ENCODE data around the gene SELENOK.
A peak's percentile ranks its signal among the peaks of the same experiment; 100 is the strongest.

SELENOK gene

DNA sequence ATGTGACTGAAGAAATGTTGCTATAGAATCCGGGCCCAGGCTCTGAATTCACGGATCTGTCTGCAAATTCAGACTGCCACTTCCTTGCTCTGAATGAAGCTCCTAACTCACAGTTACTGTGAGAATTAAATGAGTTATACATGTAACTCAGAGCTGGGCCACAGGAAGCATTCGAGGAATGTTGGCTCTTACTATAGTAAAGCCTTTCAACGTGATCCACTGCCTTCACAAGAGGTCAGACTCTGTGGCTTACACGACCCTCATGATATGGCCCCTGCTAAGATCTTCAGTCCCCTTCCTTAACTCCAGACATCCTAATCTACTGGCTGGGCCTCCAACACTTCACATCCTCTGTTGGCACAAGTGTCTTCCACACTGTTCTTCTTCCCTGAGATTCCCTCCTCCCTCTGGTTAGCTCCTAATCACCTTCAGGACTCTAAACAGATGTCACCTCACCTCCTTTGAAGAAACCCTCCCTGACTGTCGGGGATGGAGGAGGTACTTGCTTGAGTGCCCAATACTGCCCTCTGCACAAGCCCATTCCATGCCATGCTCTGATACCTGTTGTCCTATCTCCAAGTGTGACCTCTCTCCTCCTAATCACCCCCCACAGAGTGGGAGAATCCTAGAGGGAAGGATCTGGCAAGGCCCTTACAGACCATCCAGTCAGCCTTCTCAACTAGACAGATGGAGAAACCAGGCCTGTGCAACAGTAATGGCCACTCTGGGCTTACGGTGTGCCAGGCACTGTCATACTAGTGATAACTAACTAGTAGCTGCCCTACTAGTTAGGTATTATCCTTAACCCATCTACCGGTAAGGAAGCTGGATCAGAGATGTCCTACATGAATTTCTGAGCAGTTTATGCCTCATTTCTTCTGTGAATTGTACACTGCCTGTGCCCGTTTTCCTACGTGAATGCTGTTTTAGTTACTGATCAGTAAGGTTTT, 11.0 kb downstream of the SELENOK start:
- peak overlapping the region; percentile 84 for H3K4me3 ChIP-seq
- DNase-seq (ENCODE audit: low read depth, low spot score), result no peak
- peaks cover 21% of the 10 kb centered on the region for H3K36me3 ChIP-seq (ENCODE audit: insufficient read depth, low read length)
- peak overlapping the region; percentile 85 for H3K9ac ChIP-seq (ENCODE audit: insufficient read length)
- no peak for TF ChIP-seq FOXP2 (optimal IDR thresholded peaks at IDR 0.05; ENCODE audit: control extremely low read depth, extremely low read length, insufficient read depth)
- TF ChIP-seq POLR2AphosphoS5 (IDR thresholded peaks at IDR 0.05; ENCODE audit: borderline replicate concordance, low read depth, low read length), result no peak
- TF ChIP-seq EZH2 (IDR thresholded peaks at IDR 0.05), result no peak
- no peak overlapping the region for H3K27ac ChIP-seq
- H3K9me3 ChIP-seq (ENCODE audit: low read depth, low read length), result no peaks in the 10 kb centered on the region

DNA sequence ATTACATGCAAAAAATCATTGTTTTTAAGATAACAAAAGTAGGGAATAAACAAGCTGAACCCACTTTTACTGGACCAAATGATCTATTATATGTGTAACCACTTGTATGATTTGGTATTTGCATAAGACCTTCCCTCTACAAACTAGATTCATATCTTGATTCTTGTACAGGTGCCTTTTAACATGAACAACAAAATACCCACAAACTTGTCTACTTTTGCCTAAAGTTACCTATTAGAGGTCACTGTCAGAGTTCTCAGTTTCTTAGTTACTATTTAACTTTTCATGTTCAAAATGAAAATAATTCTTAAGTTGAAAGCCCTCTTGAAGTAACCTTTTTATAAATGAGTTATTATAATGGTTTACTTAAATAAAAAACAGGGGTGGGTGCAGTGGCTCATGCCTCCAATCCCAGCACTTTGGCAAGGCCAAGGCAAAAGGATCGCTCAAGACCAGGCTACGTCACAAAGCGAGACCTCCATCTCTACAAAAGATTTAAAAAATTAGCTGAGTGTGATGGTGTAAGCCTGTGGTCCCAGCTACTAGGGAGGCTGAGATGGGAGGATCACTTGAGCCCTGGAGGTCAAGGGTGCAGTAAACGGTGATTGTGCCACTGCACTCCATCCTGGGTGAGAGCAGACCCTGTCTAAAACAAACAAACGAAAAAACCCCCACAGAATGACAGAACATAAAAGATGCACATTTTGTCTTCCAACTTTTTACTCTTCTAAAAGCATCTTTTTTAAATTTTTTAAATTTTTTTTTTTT, 25.7 kb downstream of the SELENOK start:
- no peak for TF ChIP-seq FOXP2 (optimal IDR thresholded peaks at IDR 0.05; ENCODE audit: control extremely low read depth, extremely low read length, insufficient read depth)
- no peak for TF ChIP-seq EZH2 (IDR thresholded peaks at IDR 0.05)
- TF ChIP-seq POLR2AphosphoS5 (IDR thresholded peaks at IDR 0.05; ENCODE audit: borderline replicate concordance, low read depth, low read length), result no peak
- DNase-seq (ENCODE audit: low read depth, low spot score), result no peak
- Histone ChIP-seq H3K9me3 (ENCODE audit: low read depth, low read length) (no peaks in the 10 kb centered on the region), H3K27ac (no peak overlapping the region), H3K9ac (ENCODE audit: insufficient read length) (no peak overlapping the region), H3K36me3 (ENCODE audit: insufficient read depth, low read length) (peaks cover 6% of the 10 kb centered on the region; the same call in 1 of the 2 replicates), H3K4me3 (no peak overlapping the region)

DNA sequence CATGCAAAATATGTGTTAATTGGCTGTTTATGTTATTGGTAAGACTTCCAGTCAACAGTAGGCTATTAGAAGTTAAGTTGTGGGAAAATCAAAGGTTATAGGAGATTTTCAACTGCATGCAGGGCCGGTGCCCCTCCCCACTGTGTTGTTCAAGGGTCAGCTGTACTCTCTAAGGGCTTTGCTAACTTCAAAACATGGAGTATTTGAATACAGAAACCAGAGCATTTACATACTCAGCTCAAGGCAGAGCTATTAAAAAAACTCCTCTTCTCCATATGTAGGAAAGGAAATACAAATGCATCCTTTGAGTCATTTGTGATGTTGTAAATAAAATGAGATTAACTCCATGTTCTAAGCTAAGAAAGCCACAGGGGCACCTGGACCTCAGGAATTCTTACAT, 28.5 kb downstream of the SELENOK start:
- DNase-seq (ENCODE audit: low read depth, low spot score), result no peak
- no peak overlapping the region for H3K27ac ChIP-seq
- H3K4me3 ChIP-seq, result no peak overlapping the region
- TF ChIP-seq POLR2AphosphoS5 (IDR thresholded peaks at IDR 0.05; ENCODE audit: borderline replicate concordance, low read depth, low read length) (no peak), EZH2 (IDR thresholded peaks at IDR 0.05) (no peak), FOXP2 (optimal IDR thresholded peaks at IDR 0.05; ENCODE audit: control extremely low read depth, extremely low read length, insufficient read depth) (no peak)
- no peaks in the 10 kb centered on the region; the same call in 1 of the 2 replicates for H3K36me3 ChIP-seq (ENCODE audit: insufficient read depth, low read length)
- H3K9ac ChIP-seq (ENCODE audit: insufficient read length), result no peak overlapping the region
- H3K9me3 ChIP-seq (ENCODE audit: low read depth, low read length), result no peaks in the 10 kb centered on the region

DNA sequence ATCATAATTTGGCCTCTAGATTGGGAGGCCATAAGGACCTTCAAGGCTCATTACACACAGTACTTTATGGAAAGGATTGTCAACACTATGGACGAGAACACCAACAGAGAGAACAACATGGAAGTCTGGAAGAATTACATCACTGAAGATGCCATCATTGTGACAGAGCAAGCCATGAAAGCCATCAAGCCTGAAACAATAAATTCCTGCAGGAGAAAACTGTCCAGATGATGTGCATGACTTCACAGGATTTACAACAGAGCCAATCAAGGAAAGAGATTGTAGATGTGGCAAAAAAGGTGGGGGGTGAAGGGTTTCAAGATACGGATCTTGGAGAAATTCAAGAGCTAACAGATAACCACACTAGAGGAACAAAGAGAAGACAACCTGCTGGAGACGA, 29.4 kb downstream of the SELENOK start:
- no peak for DNase-seq (ENCODE audit: low read depth, low spot score)
- no peaks in the 10 kb centered on the region for H3K9me3 ChIP-seq (ENCODE audit: low read depth, low read length)
- no peak for TF ChIP-seq POLR2AphosphoS5 (IDR thresholded peaks at IDR 0.05; ENCODE audit: borderline replicate concordance, low read depth, low read length)
- TF ChIP-seq FOXP2 (optimal IDR thresholded peaks at IDR 0.05; ENCODE audit: control extremely low read depth, extremely low read length, insufficient read depth), result no peak
- no peak for TF ChIP-seq EZH2 (IDR thresholded peaks at IDR 0.05)
- no peaks in the 10 kb centered on the region; the same call in 1 of the 2 replicates for H3K36me3 ChIP-seq (ENCODE audit: insufficient read depth, low read length)
- no peak overlapping the region for H3K27ac ChIP-seq
- H3K9ac ChIP-seq (ENCODE audit: insufficient read length), result no peak overlapping the region
- H3K4me3 ChIP-seq, result no peak overlapping the region

DNA sequence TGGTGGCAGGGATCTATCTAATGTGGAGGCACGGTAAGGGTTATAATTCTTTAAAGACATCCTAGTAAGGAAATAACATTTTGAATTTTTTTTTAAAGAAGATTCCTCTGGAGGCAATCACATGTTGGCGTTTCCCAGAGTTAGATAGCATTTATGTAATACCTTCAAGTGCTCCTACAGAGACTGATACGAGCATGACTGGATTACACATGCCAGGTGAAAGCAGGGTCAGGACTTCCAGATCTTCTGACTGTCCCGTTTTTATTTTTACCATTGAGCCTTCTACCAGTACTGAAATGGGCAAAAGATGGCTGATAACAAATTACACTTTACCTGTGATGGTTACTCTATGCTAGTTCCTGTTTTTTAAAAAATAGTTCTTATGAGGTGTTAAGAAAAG, 31.5 kb downstream of the SELENOK start:
- Histone ChIP-seq H3K9me3 (ENCODE audit: low read depth, low read length) (no peaks in the 10 kb centered on the region), H3K4me3 (no peak overlapping the region), H3K36me3 (ENCODE audit: insufficient read depth, low read length) (no peaks in the 10 kb centered on the region; the same call in 1 of the 2 replicates), H3K9ac (ENCODE audit: insufficient read length) (no peak overlapping the region), H3K27ac (no peak overlapping the region)
- no peak for DNase-seq (ENCODE audit: low read depth, low spot score)
- no peak for TF ChIP-seq EZH2 (IDR thresholded peaks at IDR 0.05)
- no peak for TF ChIP-seq FOXP2 (optimal IDR thresholded peaks at IDR 0.05; ENCODE audit: control extremely low read depth, extremely low read length, insufficient read depth)
- TF ChIP-seq POLR2AphosphoS5 (IDR thresholded peaks at IDR 0.05; ENCODE audit: borderline replicate concordance, low read depth, low read length), result no peak

DNA sequence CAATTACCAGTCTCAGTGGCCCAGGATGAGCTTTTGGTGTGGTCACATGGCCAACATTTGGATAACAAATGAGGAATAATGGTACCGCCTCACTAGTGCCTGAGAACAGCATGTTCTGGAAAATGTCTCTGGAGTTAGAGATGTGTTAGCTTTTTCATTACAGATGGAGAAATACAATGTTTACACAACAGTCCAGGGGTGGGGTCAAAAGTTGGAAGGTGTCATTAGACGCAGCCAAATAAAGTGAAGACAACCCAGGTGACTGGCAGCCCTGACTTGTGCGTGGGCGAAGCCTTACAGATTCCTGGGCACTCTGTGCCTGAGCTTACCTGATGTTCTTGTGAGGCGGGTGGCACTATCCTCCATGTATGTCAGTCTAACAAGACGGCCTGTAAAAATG, 32.5 kb downstream of the SELENOK start:
- Histone ChIP-seq H3K4me3 (no peak overlapping the region), H3K9ac (ENCODE audit: insufficient read length) (no peak overlapping the region), H3K36me3 (ENCODE audit: insufficient read depth, low read length) (no peaks in the 10 kb centered on the region; the same call in 1 of the 2 replicates), H3K27ac (no peak overlapping the region), H3K9me3 (ENCODE audit: low read depth, low read length) (no peaks in the 10 kb centered on the region)
- TF ChIP-seq POLR2AphosphoS5 (IDR thresholded peaks at IDR 0.05; ENCODE audit: borderline replicate concordance, low read depth, low read length) (no peak), EZH2 (IDR thresholded peaks at IDR 0.05) (no peak), FOXP2 (optimal IDR thresholded peaks at IDR 0.05; ENCODE audit: control extremely low read depth, extremely low read length, insufficient read depth) (no peak)
- no peak for DNase-seq (ENCODE audit: low read depth, low spot score)

DNA sequence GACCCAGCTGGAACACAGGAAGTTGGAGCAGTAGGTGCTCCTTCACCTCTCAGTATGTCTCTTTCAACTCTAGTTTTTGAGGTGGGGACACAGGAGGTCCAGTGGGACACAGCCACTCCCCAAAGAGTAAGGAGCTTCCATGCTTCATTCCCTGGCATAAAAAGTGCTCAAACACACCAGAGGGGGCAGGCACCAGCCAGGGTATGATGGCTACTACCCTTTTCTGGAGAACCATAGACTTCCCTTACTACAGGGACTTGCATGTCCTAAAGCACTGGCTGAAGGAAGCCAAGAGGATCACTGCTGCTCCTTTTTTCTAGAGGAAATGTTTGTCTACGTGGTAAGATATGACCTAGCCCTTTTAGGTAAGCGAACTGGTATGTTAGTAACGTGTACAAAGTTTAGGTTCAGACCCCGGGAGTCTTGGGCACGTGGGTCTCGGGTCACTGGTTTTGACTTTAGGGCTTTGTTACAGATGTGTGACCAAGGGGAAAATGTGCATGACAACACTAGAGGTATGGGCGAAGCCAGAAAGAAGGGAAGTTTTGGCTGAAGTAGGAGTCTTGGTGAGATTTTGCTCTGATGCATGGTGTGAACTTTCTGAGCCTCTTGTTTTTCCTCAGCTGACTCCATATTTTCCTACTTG, 33.4 kb downstream of the SELENOK start:
- H3K36me3 ChIP-seq (ENCODE audit: insufficient read depth, low read length), result no peaks in the 10 kb centered on the region
- no peak for TF ChIP-seq POLR2AphosphoS5 (IDR thresholded peaks at IDR 0.05; ENCODE audit: borderline replicate concordance, low read depth, low read length)
- no peak for TF ChIP-seq EZH2 (IDR thresholded peaks at IDR 0.05)
- TF ChIP-seq FOXP2 (optimal IDR thresholded peaks at IDR 0.05; ENCODE audit: control extremely low read depth, extremely low read length, insufficient read depth), result no peak

DNA sequence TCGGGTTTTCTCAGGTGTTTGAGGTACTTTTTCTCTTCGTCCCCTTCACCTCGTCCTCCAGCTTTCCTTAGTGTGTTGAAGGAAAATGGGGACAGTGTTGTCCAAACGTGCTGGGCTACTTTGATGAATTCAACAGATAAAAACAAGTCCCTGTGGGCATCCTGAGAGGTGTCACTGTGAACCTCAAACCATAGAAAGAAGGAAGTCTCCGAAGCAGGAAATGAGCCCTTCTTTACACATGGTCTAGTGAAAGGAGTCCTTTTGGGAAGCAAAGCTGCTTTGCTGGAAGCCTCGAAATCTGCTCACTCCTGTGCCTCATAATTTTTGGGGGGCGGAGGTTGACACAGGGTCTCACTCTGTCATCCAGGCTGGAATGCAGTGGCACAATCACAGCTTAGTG, 34.7 kb downstream of the SELENOK start:
- Histone ChIP-seq H3K36me3 (ENCODE audit: insufficient read depth, low read length) (no peaks in the 10 kb centered on the region), H3K9ac (ENCODE audit: insufficient read length) (no peak overlapping the region), H3K4me3 (no peak overlapping the region), H3K27ac (no peak overlapping the region), H3K9me3 (ENCODE audit: low read depth, low read length) (no peaks in the 10 kb centered on the region)
- no peak for DNase-seq (ENCODE audit: low read depth, low spot score)
- TF ChIP-seq FOXP2 (optimal IDR thresholded peaks at IDR 0.05; ENCODE audit: control extremely low read depth, extremely low read length, insufficient read depth) (no peak), EZH2 (IDR thresholded peaks at IDR 0.05) (no peak), POLR2AphosphoS5 (IDR thresholded peaks at IDR 0.05; ENCODE audit: borderline replicate concordance, low read depth, low read length) (no peak)

More for the DNA sequence above, 33.4 kb downstream of the SELENOK start:
- H3K9ac ChIP-seq (ENCODE audit: insufficient read length), result no peak overlapping the region
- no peak overlapping the region for H3K4me3 ChIP-seq
- DNase-seq (ENCODE audit: low read depth, low spot score), result no peak
- no peaks in the 10 kb centered on the region for H3K9me3 ChIP-seq (ENCODE audit: low read depth, low read length)
- H3K27ac ChIP-seq, result no peak overlapping the region

All from SK-N-MC (cell line).